ENCODE measurements around the gene GSTA1. TPM values are rescaled to one million over a fixed set of nuclear protein-coding genes. Genes with fewer than 3 reads are reported as not detected.
"Not testable (repeated sequence)": the region's sequence is repeated elsewhere in the genome, so short reads cannot be mapped to it uniquely, and the experiment has no call there.

The GSTA1 gene
- total and polyA plus RNA-seq, 9 of the 15 experiments (the other 6 are each of a cell fraction or from before 2014, with no cell fraction given), result 0.42 TPM; not detected in 8

GRCh38 chr6:52825900-52826459 lies 22.4 kb upstream of the GSTA1 start:
- in situ Hi-C loops (cut with MboI), result loop anchor here (5.0 kb wide), 1 partner anchor 39 kb away; no protein-coding TSS in a partner anchor
- FAIRE-seq; POLR2A ChIA-PET; BruUV-seq (replicated peaks); ATAC-seq; H3K9ac ChIP-seq (ENCODE audit: insufficient read depth in 1 of 2, low read depth in 2 of 2, low read length in 2 of 2); H3K9me3 ChIP-seq (replicated peaks; ENCODE audit: control insufficient read depth, insufficient read depth, low read depth, low read length); DNase-seq (ENCODE audit: extremely low read depth in 1 of 4, low spot score in 3 of 4); H3K4me3 ChIP-seq; H3K36me3 ChIP-seq (ENCODE audit: control insufficient read depth, insufficient read depth, low read length); CTCF ChIA-PET (ENCODE audit: low intra/inter-chr PET ratio); H3K4me2 ChIP-seq (ENCODE audit: insufficient read depth, low read length); H2AFZ ChIP-seq (ENCODE audit: low read depth, low read length); H3K79me2 ChIP-seq (ENCODE audit: control insufficient read depth, insufficient read depth, low read length); H3K9me1 ChIP-seq (ENCODE audit: control insufficient read depth, insufficient read depth, low read length); H3K27ac ChIP-seq (ENCODE audit: extremely low read depth, low read depth, low read length); H3K4me1 ChIP-seq (replicated peaks in 1 of 2; ENCODE audit: control insufficient read depth in 2 of 2, insufficient read depth in 2 of 2, low read length in 2 of 2); intact Hi-C loops (cut with micrococcal nuclease); H4K20me1 ChIP-seq (replicated peaks; ENCODE audit: control insufficient read depth, insufficient read depth, low read length): not testable (repeated sequence)
- WGBS (ENCODE audit: insufficient coverage, low coverage, missing lambda C conversion rate), result 0% methylated on average over 4 of the region's 4 CpGs
- peaks cover 0 to 18% of the 10 kb centered on the region in 2 experiments; a peak in 1 of 5 replicates for H3K27me3 ChIP-seq (ENCODE audit: control insufficient read depth in 2 of 2, insufficient read depth in 2 of 2, low read length in 2 of 2)

- intact Hi-C loops (cut with micrococcal nuclease); FAIRE-seq; POLR2A ChIA-PET; BruUV-seq (replicated peaks); DNase-seq (ENCODE audit: extremely low read depth in 1 of 4, low spot score in 3 of 4); H3K9me3 ChIP-seq (replicated peaks; ENCODE audit: control insufficient read depth, insufficient read depth, low read depth, low read length); H3K4me3 ChIP-seq; CTCF ChIA-PET (ENCODE audit: low intra/inter-chr PET ratio); H3K4me2 ChIP-seq (ENCODE audit: insufficient read depth, low read length); H2AFZ ChIP-seq (ENCODE audit: low read depth, low read length); H3K36me3 ChIP-seq (ENCODE audit: control insufficient read depth, insufficient read depth, low read length); H3K79me2 ChIP-seq (ENCODE audit: control insufficient read depth, insufficient read depth, low read length); H3K9ac ChIP-seq (ENCODE audit: insufficient read depth in 1 of 2, low read depth in 2 of 2, low read length in 2 of 2); H3K4me1 ChIP-seq (replicated peaks in 1 of 2; ENCODE audit: control insufficient read depth in 2 of 2, insufficient read depth in 2 of 2, low read length in 2 of 2); ATAC-seq; H4K20me1 ChIP-seq (replicated peaks; ENCODE audit: control insufficient read depth, insufficient read depth, low read length); H3K27ac ChIP-seq (ENCODE audit: extremely low read depth, low read depth, low read length); H3K9me1 ChIP-seq (ENCODE audit: control insufficient read depth, insufficient read depth, low read length): not testable (repeated sequence)
- in situ Hi-C loops (cut with MboI), result loop anchor here (5.0 kb wide), 1 partner anchor 38 kb away; no protein-coding TSS in a partner anchor
- H3K27me3 ChIP-seq (ENCODE audit: control insufficient read depth in 2 of 2, insufficient read depth in 2 of 2, low read length in 2 of 2), result peaks cover 0 to 16% of the 10 kb centered on the region in 2 experiments; a peak in 1 of 5 replicates
- 0% methylated on average over 22 of the region's 25 CpGs for WGBS (ENCODE audit: insufficient coverage, low coverage, missing lambda C conversion rate)
Observed at GRCh38 chr6:52825270-52825793, 21.7 kb upstream of the GSTA1 start.

All from K562 (cell line).